ENCODE results near the gene CTDNEP1.

Gene CTDNEP1

GRCh38 chr17:7214300-7215135, 37.0 kb downstream of the CTDNEP1 start:
- Histone ChIP-seq H3K36me3 (ENCODE audit: control insufficient read depth, insufficient read depth, low read length) (no peaks in the 10 kb centered on the region), H3K27ac (ENCODE audit: insufficient read depth, low read depth, low read length, poor library complexity, severe bottlenecking) (peak overlapping the region; percentile 95), H3K4me1 (ENCODE audit: control insufficient read depth, insufficient read depth, low read length) (peaks cover 64% of the 10 kb centered on the region), H3K9me3 (ENCODE audit: control insufficient read depth, low read length) (no peaks in the 10 kb centered on the region), H3K27me3 (ENCODE audit: control insufficient read depth, insufficient read depth, low read length, poor library complexity, severe bottlenecking) (no peaks in the 10 kb centered on the region), H3K4me3 (ENCODE audit: insufficient read depth, low read depth, low read length) (peak overlapping the region; percentile 44)
- 0% methylated on average over 45 of the region's 45 CpGs for WGBS, 2 experiments

- Histone ChIP-seq H3K36me3 (ENCODE audit: control insufficient read depth, insufficient read depth, low read length) (no peaks in the 10 kb centered on the region), H3K27ac (ENCODE audit: insufficient read depth, low read depth, low read length, poor library complexity, severe bottlenecking) (peak overlapping the region; percentile 95), H3K27me3 (ENCODE audit: control insufficient read depth, insufficient read depth, low read length, poor library complexity, severe bottlenecking) (no peaks in the 10 kb centered on the region), H3K4me1 (ENCODE audit: control insufficient read depth, insufficient read depth, low read length) (peaks cover 64% of the 10 kb centered on the region), H3K9me3 (ENCODE audit: control insufficient read depth, low read length) (no peaks in the 10 kb centered on the region), H3K4me3 (ENCODE audit: insufficient read depth, low read depth, low read length) (peak overlapping the region; percentile 37)
- WGBS, 2 experiments = 0 to 1% methylated on average over 15 of the region's 15 CpGs
Observed at GRCh38 chr17:7213895-7214299, 37.6 kb downstream of the CTDNEP1 start.

- Histone ChIP-seq H3K27me3 (ENCODE audit: control insufficient read depth, insufficient read depth, low read length, poor library complexity, severe bottlenecking) (no peaks in the 10 kb centered on the region), H3K4me3 (ENCODE audit: insufficient read depth, low read depth, low read length) (peak overlapping the region; percentile 40), H3K27ac (ENCODE audit: insufficient read depth, low read depth, low read length, poor library complexity, severe bottlenecking) (peak overlapping the region; percentile 20), H3K9me3 (ENCODE audit: control insufficient read depth, low read length) (no peaks in the 10 kb centered on the region), H3K36me3 (ENCODE audit: control insufficient read depth, insufficient read depth, low read length) (no peaks in the 10 kb centered on the region), H3K4me1 (ENCODE audit: control insufficient read depth, insufficient read depth, low read length) (peaks cover 71% of the 10 kb centered on the region)
- WGBS, 2 experiments = 11 to 14% methylated on average over 34 to 35 of the region's 37 CpGs
Observed at GRCh38 chr17:7211491-7212273, 39.9 kb downstream of the CTDNEP1 start.

- Histone ChIP-seq H3K27ac (ENCODE audit: insufficient read depth, low read depth, low read length, poor library complexity, severe bottlenecking) (peak overlapping the region; percentile 79), H3K4me1 (ENCODE audit: control insufficient read depth, insufficient read depth, low read length) (peaks cover 76% of the 10 kb centered on the region), H3K36me3 (ENCODE audit: control insufficient read depth, insufficient read depth, low read length) (peaks cover under 1% of the 10 kb centered on the region), H3K9me3 (ENCODE audit: control insufficient read depth, low read length) (no peaks in the 10 kb centered on the region), H3K27me3 (ENCODE audit: control insufficient read depth, insufficient read depth, low read length, poor library complexity, severe bottlenecking) (no peaks in the 10 kb centered on the region), H3K4me3 (ENCODE audit: insufficient read depth, low read depth, low read length) (peak overlapping the region; percentile 35)
- WGBS, 2 experiments = 75% methylated on average over 9 of the region's 9 CpGs
Observed at GRCh38 chr17:7208754-7209460, 42.6 kb downstream of the CTDNEP1 start.

- no peaks in the 10 kb centered on the region for H3K27me3 ChIP-seq (ENCODE audit: control insufficient read depth, insufficient read depth, low read length, poor library complexity, severe bottlenecking)
- H3K4me1 ChIP-seq (ENCODE audit: control insufficient read depth, insufficient read depth, low read length) = peaks cover 73% of the 10 kb centered on the region
- H3K36me3 ChIP-seq (ENCODE audit: control insufficient read depth, insufficient read depth, low read length) = peaks cover 8% of the 10 kb centered on the region
- H3K4me3 ChIP-seq (ENCODE audit: insufficient read depth, low read depth, low read length) = peak overlapping the region; percentile 35
- WGBS, 2 experiments = 6 to 7% methylated on average over 21 of the region's 21 CpGs
- H3K9me3 ChIP-seq (ENCODE audit: control insufficient read depth, low read length) = no peaks in the 10 kb centered on the region
- peak overlapping the region; percentile 79 for H3K27ac ChIP-seq (ENCODE audit: insufficient read depth, low read depth, low read length, poor library complexity, severe bottlenecking)
Observed at GRCh38 chr17:7208027-7208571, 43.4 kb downstream of the CTDNEP1 start.

- H3K4me1 ChIP-seq (ENCODE audit: control insufficient read depth, insufficient read depth, low read length) = peaks cover 72% of the 10 kb centered on the region
- no peak overlapping the region for H3K27ac ChIP-seq (ENCODE audit: insufficient read depth, low read depth, low read length, poor library complexity, severe bottlenecking)
Observed at GRCh38 chr17:7207120-7208001, 44.2 kb downstream of the CTDNEP1 start.

GRCh38 chr17:7205561-7205960, 46.0 kb downstream of the CTDNEP1 start:
- Histone ChIP-seq H3K27ac (ENCODE audit: insufficient read depth, low read depth, low read length, poor library complexity, severe bottlenecking) (peak overlapping the region; percentile 44), H3K36me3 (ENCODE audit: control insufficient read depth, insufficient read depth, low read length) (peaks cover 21% of the 10 kb centered on the region), H3K9me3 (ENCODE audit: control insufficient read depth, low read length) (no peaks in the 10 kb centered on the region), H3K4me1 (ENCODE audit: control insufficient read depth, insufficient read depth, low read length) (peaks cover 60% of the 10 kb centered on the region), H3K4me3 (ENCODE audit: insufficient read depth, low read depth, low read length) (peak overlapping the region; percentile 38), H3K27me3 (ENCODE audit: control insufficient read depth, insufficient read depth, low read length, poor library complexity, severe bottlenecking) (no peaks in the 10 kb centered on the region)
- WGBS, 2 experiments = 36 to 57% methylated on average over 10 to 13 of the region's 15 CpGs

More at GRCh38 chr17:7207120-7208001, 44.2 kb downstream of the CTDNEP1 start:
- WGBS, 2 experiments = 67 to 74% methylated on average over 22 to 24 of the region's 24 CpGs
- Histone ChIP-seq H3K27me3 (ENCODE audit: control insufficient read depth, insufficient read depth, low read length, poor library complexity, severe bottlenecking) (no peaks in the 10 kb centered on the region), H3K4me3 (ENCODE audit: insufficient read depth, low read depth, low read length) (peak overlapping the region; percentile 35), H3K36me3 (ENCODE audit: control insufficient read depth, insufficient read depth, low read length) (peaks cover 16% of the 10 kb centered on the region), H3K9me3 (ENCODE audit: control insufficient read depth, low read length) (no peaks in the 10 kb centered on the region)

- Histone ChIP-seq H3K36me3 (ENCODE audit: control insufficient read depth, insufficient read depth, low read length) (peaks cover 28% of the 10 kb centered on the region), H3K9me3 (ENCODE audit: control insufficient read depth, low read length) (no peaks in the 10 kb centered on the region), H3K27ac (ENCODE audit: insufficient read depth, low read depth, low read length, poor library complexity, severe bottlenecking) (peak overlapping the region; percentile 44), H3K4me1 (ENCODE audit: control insufficient read depth, insufficient read depth, low read length) (peaks cover 54% of the 10 kb centered on the region), H3K27me3 (ENCODE audit: control insufficient read depth, insufficient read depth, low read length, poor library complexity, severe bottlenecking) (no peaks in the 10 kb centered on the region), H3K4me3 (ENCODE audit: insufficient read depth, low read depth, low read length) (peak overlapping the region; percentile 38)
- WGBS, 2 experiments = 0% methylated on average over 34 of the region's 34 CpGs
Observed at GRCh38 chr17:7204828-7205461, 46.6 kb downstream of the CTDNEP1 start.

- peak overlapping the region; percentile 20 for H3K27ac ChIP-seq (ENCODE audit: insufficient read depth, low read depth, low read length, poor library complexity, severe bottlenecking)
- peak overlapping the region; percentile 38 for H3K4me3 ChIP-seq (ENCODE audit: insufficient read depth, low read depth, low read length)
- peaks cover 28% of the 10 kb centered on the region for H3K36me3 ChIP-seq (ENCODE audit: control insufficient read depth, insufficient read depth, low read length)
Observed at GRCh38 chr17:7204336-7204735, 47.2 kb downstream of the CTDNEP1 start.

More at GRCh38 chr17:7204336-7204735, 47.2 kb downstream of the CTDNEP1 start:
- Histone ChIP-seq H3K9me3 (ENCODE audit: control insufficient read depth, low read length) (no peaks in the 10 kb centered on the region), H3K27me3 (ENCODE audit: control insufficient read depth, insufficient read depth, low read length, poor library complexity, severe bottlenecking) (no peaks in the 10 kb centered on the region), H3K4me1 (ENCODE audit: control insufficient read depth, insufficient read depth, low read length) (peaks cover 48% of the 10 kb centered on the region)
- WGBS, 2 experiments = 89 to 90% methylated on average over 15 of the region's 15 CpGs

All from ectodermal cell (in vitro differentiated cells).